Omental fat pad (tissue), 4 donors: Measurements from ENCODE around the gene SHC2. TPM values are rescaled to one million over a fixed set of nuclear protein-coding genes. Genes with fewer than 3 reads are reported as not detected.
"Not testable (repeated sequence)": the region's sequence is repeated elsewhere in the genome, so short reads cannot be mapped to it uniquely, and the experiment has no call there.

Source experiments
- ATAC-seq: fragments of 150-250 bp; one replicate; pipeline ENCODE4 v1.9.1; 2016; ENCODE audit warnings: mild to moderate bottlenecking, moderate library complexity; ENCODE audit not compliant: low FRiP score
- DNase-seq: peaks from one replicate; pipeline ENCODE4 v3.0.0-alpha.2; 2019; ENCODE audit warnings: low spot score
- total RNA-seq, 4 donors: library from RNA; depleted of rRNA; stranded (reverse); fragments of >200 nt; gene quantifications; one replicate each; pipeline ENCODE4 v1.1.0, GENCODE V29; 2016
- TF ChIP-seq, protein P1 (sequence below), 3 donors: fragments of 450-650 bp; IDR thresholded peaks; one replicate each; pipeline ENCODE4 v1.5.1; 2016 to 2017; ENCODE audit warnings: antibody characterized with exemption in 3 of 3, mild to moderate bottlenecking in 3 of 3, moderate library complexity in 2 of 3

The SHC2 gene
- total RNA-seq, 4 donors from 2014 or later: 11.7 to 27.1 (median 18.8) TPM

DNA sequence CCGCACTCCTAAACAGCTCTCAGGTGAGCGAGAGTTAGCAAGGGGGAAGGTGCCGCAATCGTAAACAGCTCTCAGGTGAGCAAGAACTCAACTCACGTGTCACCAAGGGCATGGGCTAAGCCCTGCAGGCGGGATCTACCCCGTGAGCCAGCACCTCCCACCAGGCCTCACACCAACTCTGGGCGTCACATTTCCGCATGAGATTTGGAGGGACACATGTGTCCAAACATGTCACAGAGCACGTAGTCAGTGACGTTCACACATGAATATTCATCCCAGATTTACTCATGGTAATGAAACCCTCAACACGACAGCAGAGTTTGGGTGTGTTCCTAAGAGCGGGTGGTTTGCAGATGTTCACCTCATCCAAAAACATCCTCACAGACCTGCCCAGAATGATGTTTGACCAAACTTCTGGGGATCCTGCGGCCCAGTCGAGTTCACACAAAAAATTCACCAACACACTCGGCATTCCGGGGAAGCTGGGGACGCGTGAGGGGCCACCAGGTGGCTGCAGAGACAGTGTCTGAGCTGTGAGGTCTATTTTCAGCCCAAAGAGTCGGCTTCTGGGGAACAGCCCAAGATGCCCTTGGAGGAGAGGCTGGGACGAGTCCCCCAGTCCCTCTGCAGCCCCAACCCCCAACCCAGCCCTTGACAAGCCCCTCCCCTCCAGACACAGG is 71.4 kb downstream of the SHC2 start:
- TF ChIP-seq, protein P1, sequence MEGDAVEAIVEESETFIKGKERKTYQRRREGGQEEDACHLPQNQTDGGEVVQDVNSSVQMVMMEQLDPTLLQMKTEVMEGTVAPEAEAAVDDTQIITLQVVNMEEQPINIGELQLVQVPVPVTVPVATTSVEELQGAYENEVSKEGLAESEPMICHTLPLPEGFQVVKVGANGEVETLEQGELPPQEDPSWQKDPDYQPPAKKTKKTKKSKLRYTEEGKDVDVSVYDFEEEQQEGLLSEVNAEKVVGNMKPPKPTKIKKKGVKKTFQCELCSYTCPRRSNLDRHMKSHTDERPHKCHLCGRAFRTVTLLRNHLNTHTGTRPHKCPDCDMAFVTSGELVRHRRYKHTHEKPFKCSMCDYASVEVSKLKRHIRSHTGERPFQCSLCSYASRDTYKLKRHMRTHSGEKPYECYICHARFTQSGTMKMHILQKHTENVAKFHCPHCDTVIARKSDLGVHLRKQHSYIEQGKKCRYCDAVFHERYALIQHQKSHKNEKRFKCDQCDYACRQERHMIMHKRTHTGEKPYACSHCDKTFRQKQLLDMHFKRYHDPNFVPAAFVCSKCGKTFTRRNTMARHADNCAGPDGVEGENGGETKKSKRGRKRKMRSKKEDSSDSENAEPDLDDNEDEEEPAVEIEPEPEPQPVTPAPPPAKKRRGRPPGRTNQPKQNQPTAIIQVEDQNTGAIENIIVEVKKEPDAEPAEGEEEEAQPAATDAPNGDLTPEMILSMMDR (IDR thresholded peaks at IDR 0.05): no peak
- ATAC-seq (no peak), DNase-seq (peak; percentile 12)

DNA sequence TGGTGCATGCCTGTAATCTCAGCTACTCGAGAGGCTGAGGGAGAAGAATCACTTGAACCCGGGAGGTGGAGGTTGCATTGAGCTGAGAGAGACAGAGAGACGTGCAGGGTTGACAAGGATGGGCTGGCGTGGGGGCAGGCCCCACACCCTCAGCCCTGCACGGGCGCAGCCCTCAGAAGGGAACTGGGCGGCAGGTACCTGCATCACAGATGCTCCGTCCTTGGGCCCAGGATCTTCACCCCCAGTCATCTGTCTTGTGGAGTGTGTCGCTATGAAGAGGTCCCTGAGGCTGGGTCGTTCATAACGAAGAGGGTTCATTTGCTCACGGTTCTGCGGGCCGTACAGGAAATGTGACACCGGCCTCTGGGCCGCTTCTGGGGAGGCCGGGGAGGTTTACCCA is 72.1 kb downstream of the SHC2 start:
- DNase-seq (no peak), ATAC-seq (no peak)
- TF ChIP-seq, protein P1 (IDR thresholded peaks at IDR 0.05): no peak

DNA sequence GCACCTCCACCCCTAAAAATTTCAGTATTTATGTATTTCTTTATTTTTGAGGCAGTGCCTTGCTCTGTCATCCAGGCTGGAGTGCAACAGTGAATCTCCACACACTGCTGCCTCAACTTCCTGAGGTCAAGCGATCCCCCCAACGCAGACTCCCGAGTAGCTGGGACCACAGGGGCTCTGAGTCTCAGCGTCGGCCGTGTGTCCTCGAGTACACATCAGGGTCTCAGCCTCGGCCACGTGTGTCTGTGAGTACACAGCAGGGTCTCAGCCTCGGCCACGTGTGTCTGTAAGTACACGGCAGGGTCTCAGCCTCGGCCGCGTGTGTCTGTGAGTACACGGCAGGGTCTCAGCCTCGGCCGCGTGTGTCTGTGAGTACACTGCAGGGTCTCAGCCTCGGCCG is 73.1 kb downstream of the SHC2 start:
- DNase-seq (no peak), ATAC-seq (no peak)
- TF ChIP-seq, protein P1 (IDR thresholded peaks at IDR 0.05): no peak

DNA sequence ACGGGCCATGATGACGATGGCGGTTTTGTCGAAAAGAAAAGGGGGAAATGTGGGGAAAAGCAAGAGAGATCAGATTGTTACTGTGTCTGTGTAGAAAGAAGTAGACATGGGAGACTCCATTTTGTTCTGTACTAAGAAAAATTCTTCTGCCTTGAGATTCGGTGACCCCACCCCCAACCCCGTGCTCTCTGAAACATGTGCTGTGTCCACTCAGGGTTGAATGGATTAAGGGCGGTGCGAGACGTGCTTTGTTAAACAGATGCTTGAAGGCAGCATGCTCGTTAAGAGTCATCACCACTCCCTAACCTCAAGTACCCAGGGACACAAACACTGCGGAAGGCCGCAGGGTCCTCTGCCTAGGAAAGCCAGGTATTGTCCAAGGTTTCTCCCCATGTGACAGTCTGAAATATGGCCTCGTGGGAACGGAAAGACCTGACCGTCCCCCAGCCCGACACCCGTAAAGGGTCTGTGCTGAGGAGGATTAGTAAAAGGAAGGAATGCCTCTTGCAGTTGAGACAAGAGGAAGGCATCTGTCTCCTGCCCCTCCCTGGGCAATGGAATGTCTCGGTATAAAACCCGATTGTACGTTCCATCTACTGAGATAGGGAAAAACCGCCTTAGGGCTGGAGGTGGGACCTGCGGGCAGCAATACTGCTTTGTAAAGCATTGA is 74.1 kb downstream of the SHC2 start:
- ATAC-seq: not testable (repeated sequence)
- peak; percentile 3 for DNase-seq

DNA sequence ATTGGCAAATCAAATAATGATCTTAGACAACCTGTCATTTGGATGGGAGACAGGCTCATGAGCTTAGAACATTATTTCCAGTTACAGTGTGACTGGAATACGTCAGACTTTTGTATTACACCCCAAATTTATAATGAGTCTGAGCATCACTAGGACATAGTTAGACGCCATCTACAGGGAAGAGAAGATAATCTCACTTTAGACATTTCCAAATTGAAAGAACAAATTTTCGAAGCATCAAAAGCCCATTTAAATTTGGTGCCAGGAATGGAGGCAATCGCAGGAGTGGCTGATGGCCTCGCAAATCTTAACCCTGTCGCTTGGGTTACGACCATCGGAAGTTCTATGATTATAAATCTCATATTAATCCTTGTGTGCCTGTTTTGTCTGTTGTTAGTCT is 74.6 kb downstream of the SHC2 start:
- not testable (repeated sequence) for DNase-seq, ATAC-seq

DNA sequence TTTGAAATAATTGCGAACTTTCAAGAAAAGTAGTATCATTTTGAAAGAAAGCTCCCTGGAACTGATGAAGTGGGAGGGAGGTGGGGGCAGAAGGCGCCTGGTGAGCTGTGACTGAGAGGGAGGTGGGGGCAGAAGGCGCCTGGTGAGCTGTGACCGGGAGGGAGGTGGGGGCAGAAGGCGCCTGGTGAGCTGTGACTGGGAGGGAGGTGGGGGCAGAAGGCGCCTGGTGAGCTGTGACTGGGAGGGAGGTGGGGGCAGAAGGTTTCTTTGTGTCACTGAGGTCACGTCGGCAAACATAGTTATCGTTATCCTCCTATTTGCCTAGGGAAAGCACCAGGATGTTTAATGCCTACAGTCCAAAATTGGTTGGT is 76.0 kb downstream of the SHC2 start:
- DNase-seq (peak; percentile 6), ATAC-seq (no peak)

DNA sequence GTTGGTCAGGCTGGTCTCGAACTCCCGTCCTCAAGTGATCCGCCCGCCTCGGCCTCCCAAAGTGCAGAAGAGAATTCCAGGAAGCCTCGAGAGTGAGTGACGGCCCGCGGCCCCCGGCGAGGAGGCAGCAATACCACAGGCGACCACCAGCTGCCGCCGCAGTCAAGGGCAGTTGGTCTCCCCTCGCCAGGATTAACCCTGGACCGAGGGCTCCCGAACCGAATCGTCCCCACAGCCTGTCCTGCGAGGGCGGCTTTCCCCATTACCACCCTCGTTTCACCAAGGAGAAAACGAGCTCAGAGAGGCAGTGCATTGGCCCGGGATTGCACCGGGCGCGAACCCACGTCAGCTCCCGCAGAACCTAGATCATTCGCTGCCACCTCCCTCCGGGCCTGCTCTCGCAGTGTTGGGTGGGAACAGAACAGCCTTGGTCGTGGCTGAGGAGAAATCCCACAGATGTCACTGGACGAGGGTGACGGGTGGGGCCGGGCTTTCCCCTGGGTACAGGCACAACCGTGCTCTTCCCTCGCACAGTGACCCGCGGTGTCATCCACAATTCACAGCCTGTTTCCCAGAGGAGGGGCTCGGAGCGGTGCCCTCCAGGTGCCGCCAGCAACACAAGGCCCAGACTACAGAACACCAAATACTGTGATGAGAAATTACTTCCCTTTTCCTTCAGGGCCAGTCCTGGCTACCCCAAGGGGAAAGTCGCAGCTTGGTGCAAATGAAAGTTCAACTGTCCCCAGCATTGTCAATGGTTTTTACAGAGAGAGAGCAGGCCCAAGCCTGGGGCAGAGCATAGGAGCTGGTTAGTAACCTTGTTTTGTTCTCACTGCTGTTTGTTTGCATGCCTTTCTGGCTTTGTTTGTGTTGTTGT is 76.7 kb downstream of the SHC2 start:
- TF ChIP-seq, protein P1 (IDR thresholded peaks at IDR 0.05): no peak
- peak; percentile 19 for DNase-seq
- no peak for ATAC-seq

More for the DNA sequence above, 76.0 kb downstream of the SHC2 start:
- TF ChIP-seq, protein P1 (IDR thresholded peaks at IDR 0.05): no peak
